Testis (tissue), 3 donors: ENCODE measurements around the gene SMARCD2. TPM values are rescaled to one million over a fixed set of nuclear protein-coding genes. Genes with fewer than 3 reads are reported as not detected.
"Not testable (repeated sequence)": the region's sequence is repeated elsewhere in the genome, so short reads cannot be mapped to it uniquely, and the experiment has no call there.

Experiments
- DNase-seq: peaks from one replicate; pipeline ENCODE4 v3.0.0-alpha.2; 2019
- H3K27ac ChIP-seq, 2 donors: fragments of 200-600 bp; sonication (generic); one replicate each; pipeline ENCODE4 v1.5.1; 2019
- H3K27me3 ChIP-seq: fragments of 200-600 bp; sonication (generic); one replicate; pipeline ENCODE4 v1.5.1; 2019
- H3K36me3 ChIP-seq: fragments of 200-600 bp; sonication (generic); one replicate; pipeline ENCODE4 v1.5.1; 2017; ENCODE audit warnings: low read depth; ENCODE audit errors: missing control alignments
- H3K4me1 ChIP-seq: fragments of 200-600 bp; sonication (generic); one replicate; pipeline ENCODE4 v1.5.1; 2019
- H3K4me3 ChIP-seq, 2 donors: fragments of 200-600 bp; sonication (generic); one replicate each; pipeline ENCODE4 v1.5.1; 2017 to 2019
- H3K9me3 ChIP-seq: fragments of 200-600 bp; sonication (generic); one replicate; pipeline ENCODE4 v1.5.1; 2017
- CTCF ChIP-seq, 3 experiments: fragments of 450-650 bp in 2 of 3; fragments of 200-600 bp in 1 of 3; sonication (generic) in 1 of 3; IDR thresholded peaks; one replicate each; pipeline ENCODE4 v1.5.1; 2016 to 2019; ENCODE audit warnings: antibody characterized with exemption in 3 of 3, mild to moderate bottlenecking in 2 of 3, moderate library complexity in 1 of 3
- POLR2A ChIP-seq: fragments of 450-650 bp; IDR thresholded peaks from one replicate; pipeline ENCODE4 v1.6.1; 2017; ENCODE audit warnings: antibody characterized with exemption, mild to moderate bottlenecking, moderate library complexity
- WGBS, 2 donors: methylation state at CpG; one replicate each; pipeline ENCODE4 v1.1.5; 2018; 5-methylcytosine and 5-hydroxymethylcytosine counted together
- intact Hi-C: fragments of 100-400 bp; cut with DNase I; formaldehyde crosslinking; loops from one replicate; pipeline ENCODE4 v1.15.1; 2023; ENCODE audit warnings: low total_unique reads
- polyA plus RNA-seq: library from polyadenylated mRNA; stranded (reverse); fragments of 350-450 nt; fragmentation: Illumina TruSeq; extraction: RNeasy Lipid Tissue Mini Kit (QIAGEN cat#74804); gene quantifications from one replicate; pipeline ENCODE4 v1.2.3, GENCODE V29; 2014; ENCODE audit warnings: low read depth, low replicate concordance; ENCODE audit not compliant: insufficient read depth
- total RNA-seq, 2 donors: library from RNA; depleted of rRNA; stranded (reverse); fragments of >200 nt; gene quantifications; one replicate each; pipeline ENCODE4 v1.2.3, GENCODE V29; 2016

Gene SMARCD2
- total and polyA plus RNA-seq, 3 donors from 2014 or later = 95.2 to 122 (median 121) TPM

- Histone ChIP-seq H3K9me3 (no peaks in the 10 kb centered on the region), H3K4me1 (no peaks in the 10 kb centered on the region)
- whole genome bisulfite sequencing, 2 donors = 74 to 85% methylated on average over 8 to 12 of the region's 12 CpGs
Measured at GRCh38 chr17:63880706-63881105, 38.2 kb upstream of the SMARCD2 start.

GRCh38 chr17:63878413-63878812 lies 35.9 kb upstream of the SMARCD2 start:
- H3K27me3 ChIP-seq, H3K9me3 ChIP-seq, H3K4me3 ChIP-seq, DNase-seq, intact Hi-C loops, H3K36me3 ChIP-seq, H3K4me1 ChIP-seq, H3K27ac ChIP-seq: not testable (repeated sequence)
- 92 to 94% methylated on average over 8 to 9 of the region's 9 CpGs for WGBS, 2 donors

More at GRCh38 chr17:63880706-63881105, 38.2 kb upstream of the SMARCD2 start:
- no peak overlapping the region for H3K4me3 ChIP-seq
- H3K27ac ChIP-seq = no peak overlapping the region
- no peaks in the 10 kb centered on the region for H3K36me3 ChIP-seq
- intact Hi-C loops = no loop called here
- TF ChIP-seq POLR2A = no peak
- no peak for TF ChIP-seq CTCF (IDR thresholded peaks at IDR 0.05)
- DNase-seq = no peak
- H3K27me3 ChIP-seq = no peaks in the 10 kb centered on the region

- not testable (repeated sequence) for DNase-seq
- 68 to 77% methylated on average over 6 of the region's 6 CpGs for WGBS, 2 donors
Measured at GRCh38 chr17:63874693-63875092, 32.2 kb upstream of the SMARCD2 start.

GRCh38 chr17:63874061-63874626 lies 31.7 kb upstream of the SMARCD2 start:
- H3K27me3 ChIP-seq, H3K4me3 ChIP-seq, DNase-seq, H3K4me1 ChIP-seq, H3K27ac ChIP-seq, H3K36me3 ChIP-seq, intact Hi-C loops, H3K9me3 ChIP-seq: not testable (repeated sequence)
- WGBS, 2 donors = 77 to 86% methylated on average over 5 to 6 of the region's 8 CpGs

More at GRCh38 chr17:63874693-63875092, 32.2 kb upstream of the SMARCD2 start:
- H3K4me1 ChIP-seq, intact Hi-C loops, H3K4me3 ChIP-seq, H3K9me3 ChIP-seq, H3K36me3 ChIP-seq, H3K27ac ChIP-seq, H3K27me3 ChIP-seq: not testable (repeated sequence)

- H3K9me3 ChIP-seq, H3K36me3 ChIP-seq, H3K27me3 ChIP-seq, H3K4me1 ChIP-seq, H3K27ac ChIP-seq, H3K4me3 ChIP-seq, DNase-seq, intact Hi-C loops: not testable (repeated sequence)
- 79% methylated on average over 5 of the region's 7 CpGs; no CpG with 5 or more reads in 1 of the 2 donors for WGBS, 2 donors
Measured at GRCh38 chr17:63873577-63873976, 31.1 kb upstream of the SMARCD2 start, which contains the start of gene CSH2. Gene CSH2 (minus strand): TSS chr17:63873677. CDS start chr17:63873614, 63 bp downstream.

GRCh38 chr17:63871646-63872365 lies 29.3 kb upstream of the SMARCD2 start:
- H3K27me3 ChIP-seq, H3K9me3 ChIP-seq, H3K4me1 ChIP-seq, H3K36me3 ChIP-seq, H3K27ac ChIP-seq, intact Hi-C loops, H3K4me3 ChIP-seq, DNase-seq: not testable (repeated sequence)
- WGBS, 2 donors = 93% methylated on average over 15 of the region's 15 CpGs

- 80 to 88% methylated on average over 4 of the region's 4 CpGs for WGBS, 2 donors
- intact Hi-C loops, H3K36me3 ChIP-seq, H3K4me1 ChIP-seq, DNase-seq, H3K9me3 ChIP-seq, H3K27ac ChIP-seq, H3K27me3 ChIP-seq, H3K4me3 ChIP-seq: not testable (repeated sequence)
Measured at GRCh38 chr17:63870292-63870665, 27.8 kb upstream of the SMARCD2 start.
